NCI-H748 (cell line): ENCODE results near the gene NCF1.
A peak's percentile ranks its signal among the peaks of the same experiment; 100 is the strongest.
"Not testable (repeated sequence)": the region's sequence is repeated elsewhere in the genome, so short reads cannot be mapped to it uniquely, and the experiment has no call there.

ENCODE experiments used
- DNase-seq: peaks from one replicate; lab custom pipeline; 2025; ENCODE audit not compliant: unreplicated experiment; lab: John Stamatoyannopoulos, UW

Gene NCF1

DNA sequence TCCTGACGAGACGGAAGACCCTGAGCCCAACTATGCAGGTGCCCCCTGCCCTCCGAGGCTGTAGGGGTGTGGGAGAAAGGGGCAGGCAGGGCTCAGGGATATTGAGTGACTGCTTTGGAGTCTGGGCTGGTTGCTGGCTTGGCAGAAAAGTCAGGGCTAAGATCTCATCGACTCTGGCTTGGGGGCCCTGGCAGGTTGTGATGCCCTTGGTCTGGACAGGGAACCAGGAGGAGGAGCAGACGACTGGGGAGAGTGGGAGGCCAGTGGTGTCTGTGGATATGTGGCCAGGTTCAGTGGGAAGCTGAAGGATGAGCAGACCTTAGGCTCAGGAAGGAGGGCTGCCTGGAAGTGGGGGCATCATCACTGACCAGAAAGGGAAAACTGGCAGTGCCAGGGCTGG is 9.8 kb downstream of the NCF1 start:
- not testable (repeated sequence) for DNase-seq

DNA sequence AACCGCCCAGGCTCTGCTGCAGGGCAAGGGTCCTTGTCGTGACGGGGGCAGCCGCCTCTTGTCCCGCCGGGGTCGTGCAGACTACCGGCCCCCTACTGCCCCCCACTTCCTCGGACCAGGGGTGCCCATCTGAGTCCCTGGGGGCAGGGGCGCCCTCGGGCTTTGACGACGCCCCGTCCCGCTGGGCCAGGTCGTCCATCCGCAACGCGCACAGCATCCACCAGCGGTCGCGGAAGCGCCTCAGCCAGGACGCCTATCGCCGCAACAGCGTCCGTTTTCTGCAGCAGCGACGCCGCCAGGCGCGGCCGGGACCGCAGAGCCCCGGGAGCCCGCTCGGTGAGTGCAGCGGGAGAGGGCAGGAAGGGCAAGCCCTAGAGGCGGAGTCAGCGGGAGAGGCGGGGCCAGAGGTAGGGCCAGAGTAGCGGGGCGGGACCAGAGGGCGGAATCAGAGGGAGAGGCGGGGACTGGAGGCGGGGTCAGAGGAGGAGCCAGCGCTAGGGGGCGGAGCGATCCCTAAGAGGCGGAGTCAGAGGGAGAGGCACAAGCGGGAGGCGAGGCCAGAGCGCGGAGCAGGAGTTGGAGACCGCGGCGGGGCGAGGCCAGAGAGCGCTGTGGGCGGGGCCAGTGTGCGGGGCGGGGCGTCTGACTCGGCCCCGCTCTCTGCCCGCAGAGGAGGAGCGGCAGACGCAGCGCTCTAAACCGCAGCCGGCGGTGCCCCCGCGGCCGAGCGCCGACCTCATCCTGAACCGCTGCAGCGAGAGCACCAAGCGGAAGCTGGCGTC is 14.7 kb downstream of the NCF1 start:
- peak; percentile 74 for DNase-seq

DNA sequence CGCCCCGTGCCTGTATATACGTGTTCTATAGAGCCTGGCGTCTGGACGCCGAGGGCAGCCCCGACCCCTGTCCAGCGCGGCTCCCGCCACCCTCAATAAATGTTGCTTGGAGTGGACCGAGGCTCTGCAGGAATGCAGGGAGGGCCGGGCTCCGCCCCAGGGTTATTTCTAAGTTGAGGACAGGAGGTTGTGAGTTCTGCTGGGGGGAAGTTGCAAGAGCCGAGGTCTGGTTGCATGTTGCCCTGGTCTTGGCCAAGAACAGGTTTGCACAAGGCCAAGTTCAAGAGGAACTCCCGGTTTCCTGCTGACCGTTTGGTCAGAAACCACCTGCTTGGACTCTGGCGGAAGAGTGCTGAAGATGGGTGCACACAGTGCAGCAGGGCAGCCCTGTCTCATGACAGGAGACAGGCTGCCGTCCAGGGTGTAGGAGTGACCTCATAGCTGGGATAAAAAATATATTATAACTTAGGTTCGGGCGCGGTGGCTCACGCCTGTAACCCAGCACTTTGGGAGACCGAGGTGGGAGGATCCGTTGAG is 15.5 kb downstream of the NCF1 start:
- not testable (repeated sequence) for DNase-seq

DNA sequence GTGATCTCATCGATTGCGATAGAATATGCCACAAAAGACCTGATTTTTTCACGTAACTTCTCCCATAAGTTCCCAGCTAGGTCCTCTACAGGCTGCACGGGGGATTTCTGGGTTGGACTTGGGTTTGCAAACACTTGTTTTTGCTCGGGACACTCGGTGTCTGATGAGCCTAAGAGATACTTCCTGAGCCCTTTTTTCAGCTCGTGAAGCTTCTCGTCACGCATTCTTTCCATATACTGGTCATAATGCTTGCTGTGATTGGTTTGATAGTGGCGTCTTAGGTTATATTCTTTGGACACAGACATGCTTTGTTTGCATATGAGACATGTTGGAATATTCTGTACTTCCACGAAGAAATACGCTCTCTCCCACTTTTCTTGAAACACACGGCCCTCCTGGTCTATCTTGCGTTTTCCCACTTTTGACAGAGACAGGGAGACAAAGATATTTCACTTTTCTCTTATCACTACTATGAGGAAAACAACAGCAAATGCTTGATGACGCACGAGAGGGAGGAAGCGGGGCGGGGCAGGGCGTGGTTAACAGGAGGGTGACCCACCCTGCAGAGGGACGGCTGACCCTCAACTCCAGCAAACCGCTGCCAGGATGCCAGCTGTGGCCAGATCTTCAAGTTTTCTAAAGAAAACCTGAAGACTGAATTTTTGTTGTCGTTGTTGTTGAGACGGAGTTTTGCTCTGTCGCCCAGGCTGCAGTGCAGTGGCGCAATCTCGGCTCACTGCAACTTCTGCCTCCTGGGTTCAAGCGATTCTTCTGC is 24.2 kb downstream of the NCF1 start:
- DNase-seq: not testable (repeated sequence)

DNA sequence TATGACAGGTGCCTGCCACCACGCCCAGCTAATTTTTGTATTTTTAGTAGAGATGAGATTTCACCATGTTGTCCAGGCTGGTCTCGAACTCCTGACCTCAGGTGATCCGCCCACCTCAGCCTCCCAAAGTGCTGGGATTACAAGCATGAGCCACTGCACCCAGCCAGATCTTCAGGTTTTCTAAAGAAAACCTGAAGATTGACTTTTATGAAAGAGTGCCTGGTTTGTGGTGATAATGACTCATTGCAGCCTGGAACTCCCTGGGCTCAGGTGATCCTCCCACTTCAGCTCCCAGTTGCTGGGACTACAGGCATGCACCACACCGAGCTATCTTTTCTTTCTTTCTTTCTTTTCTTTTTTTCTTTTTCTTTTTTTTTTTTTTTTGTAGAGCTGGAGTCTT is 24.8 kb downstream of the NCF1 start:
- DNase-seq: not testable (repeated sequence)

DNA sequence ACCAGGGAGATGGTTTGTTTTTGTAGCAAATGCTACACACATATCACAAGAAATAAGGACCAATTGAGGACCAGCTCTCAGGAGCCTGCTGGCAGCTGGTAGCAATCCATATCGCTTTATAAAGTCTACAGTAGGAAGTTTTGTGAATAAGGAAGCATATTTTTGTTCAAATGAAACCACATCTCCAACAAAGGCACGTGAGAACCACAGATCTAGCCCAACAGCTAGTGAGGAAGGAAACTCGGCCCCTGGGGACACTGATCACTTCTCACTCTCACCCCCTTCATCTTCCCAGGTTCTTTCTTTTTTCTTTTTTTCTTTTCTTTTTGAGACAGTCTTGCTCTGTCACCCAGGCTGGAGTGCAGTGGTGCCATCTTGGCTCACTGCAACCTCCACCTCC is 42.1 kb downstream of the NCF1 start:
- not testable (repeated sequence) for DNase-seq

DNA sequence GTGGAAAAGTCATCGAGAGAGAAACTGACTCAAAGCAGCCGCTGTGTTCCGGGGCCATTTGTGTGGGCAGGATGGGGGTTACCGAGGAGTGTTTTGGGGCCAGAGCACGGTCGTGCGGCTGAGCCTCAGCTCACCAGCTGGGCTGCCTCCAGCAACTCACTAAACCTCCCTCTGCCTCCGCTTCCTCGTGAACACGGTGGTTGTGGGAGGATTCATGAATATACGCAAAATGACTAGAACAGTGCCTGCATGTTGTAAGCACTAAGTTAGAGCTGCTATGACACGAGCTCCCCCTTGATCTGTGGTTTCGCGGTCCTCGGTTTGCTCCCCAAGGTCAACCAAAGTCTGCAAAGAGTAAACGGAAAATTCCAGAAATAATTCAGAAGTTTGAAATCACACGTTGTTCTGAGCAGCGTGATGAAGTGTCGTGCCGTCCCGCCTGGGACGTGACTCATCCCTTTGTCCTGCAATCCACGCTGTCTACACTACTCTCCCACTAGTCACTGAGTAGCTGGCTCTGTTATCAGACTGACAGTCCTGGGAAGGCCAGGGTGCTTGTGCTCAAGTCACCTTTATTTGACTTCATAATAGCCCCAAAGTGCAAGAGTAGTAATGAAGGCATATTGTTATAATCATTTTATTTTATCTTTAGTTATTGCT is 46.5 kb downstream of the NCF1 start:
- not testable (repeated sequence) for DNase-seq

DNA sequence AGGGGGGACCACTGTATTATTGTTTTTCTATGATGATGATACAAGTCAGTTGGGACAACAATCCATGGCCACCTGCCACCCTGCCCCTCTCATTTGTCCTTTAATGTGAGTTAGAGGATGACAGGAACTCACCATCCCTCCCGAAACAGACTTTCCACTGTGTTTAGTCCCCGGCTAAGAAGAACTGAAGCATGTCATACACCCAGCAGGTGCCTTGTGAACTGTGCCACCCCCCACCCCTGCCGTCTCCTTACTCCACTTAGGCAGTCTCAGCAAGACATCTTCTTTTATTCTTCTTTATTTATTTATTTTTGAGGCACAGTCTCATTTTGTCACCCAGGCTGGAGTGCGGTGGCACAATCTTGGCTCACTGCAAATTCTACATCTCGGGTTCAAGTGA is 47.4 kb downstream of the NCF1 start:
- DNase-seq: not testable (repeated sequence)

DNA sequence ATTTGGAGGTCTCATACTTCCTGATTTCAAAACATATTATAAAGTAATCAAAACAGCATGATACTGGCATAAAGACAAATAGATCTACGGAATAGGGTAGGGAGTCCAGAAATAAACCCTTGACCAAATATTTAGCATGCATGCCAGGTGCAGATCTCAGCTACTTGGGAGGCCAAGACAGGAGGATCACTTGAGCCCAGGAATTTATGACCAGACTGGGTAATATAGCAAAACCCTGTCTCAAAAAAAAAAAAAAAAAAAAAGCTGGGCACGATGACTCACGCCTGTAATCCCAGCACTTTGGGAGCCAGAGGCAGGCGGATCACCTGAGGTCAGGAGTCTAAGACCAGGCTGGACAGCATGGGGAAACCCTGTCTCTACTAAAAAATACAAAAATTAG is 56.1 kb downstream of the NCF1 start:
- not testable (repeated sequence) for DNase-seq

DNA sequence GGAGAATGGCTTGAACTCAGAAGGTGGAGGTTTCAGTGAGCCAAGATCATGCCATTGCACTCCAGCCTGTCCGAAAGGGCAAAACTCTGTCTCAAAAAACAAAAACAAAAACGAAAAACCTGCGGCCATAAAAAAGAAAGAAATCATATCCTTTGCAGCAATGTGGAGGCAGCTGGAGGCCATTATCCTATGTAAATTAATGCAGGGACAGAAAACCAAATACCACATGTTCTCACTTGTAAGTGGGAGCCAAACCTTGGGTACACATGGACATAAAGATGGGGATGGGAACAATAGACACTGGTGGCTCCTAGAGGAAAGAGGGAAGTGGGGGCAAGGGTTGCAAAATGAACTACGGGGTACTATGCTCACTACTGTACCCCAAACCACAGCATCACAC is 56.6 kb downstream of the NCF1 start:
- not testable (repeated sequence) for DNase-seq
